ENCODE data around the gene TIMP2. TPM values are rescaled to one million over a fixed set of nuclear protein-coding genes. Genes with fewer than 3 reads are reported as not detected.

The TIMP2 gene
- total RNA-seq, 1 donor from 2014 or later = 535 TPM

GRCh38 chr17:78970834-78971755 is 45.9 kb upstream of the TIMP2 start:
- peaks cover 2% of the 10 kb centered on the region for H3K36me3 Mint-ChIP-seq (ENCODE audit: low read depth)
- DNase-seq (ENCODE audit: low spot score) = no peak
- no peaks in the 10 kb centered on the region for H3K27me3 Mint-ChIP-seq (ENCODE audit: low read depth)
- H3K9me3 Mint-ChIP-seq (ENCODE audit: low read depth) = no peaks in the 10 kb centered on the region
- H3K4me1 Mint-ChIP-seq (ENCODE audit: low read depth) = peaks cover 22% of the 10 kb centered on the region
- TF ChIP-seq CTCF (IDR thresholded peaks at IDR 0.05) = peak; percentile 96
- peak overlapping the region; percentile 68 for H3K27ac Mint-ChIP-seq (ENCODE audit: unreplicated experiment)
- H3K4me3 Mint-ChIP-seq (ENCODE audit: unreplicated experiment) = no peak overlapping the region

DNA sequence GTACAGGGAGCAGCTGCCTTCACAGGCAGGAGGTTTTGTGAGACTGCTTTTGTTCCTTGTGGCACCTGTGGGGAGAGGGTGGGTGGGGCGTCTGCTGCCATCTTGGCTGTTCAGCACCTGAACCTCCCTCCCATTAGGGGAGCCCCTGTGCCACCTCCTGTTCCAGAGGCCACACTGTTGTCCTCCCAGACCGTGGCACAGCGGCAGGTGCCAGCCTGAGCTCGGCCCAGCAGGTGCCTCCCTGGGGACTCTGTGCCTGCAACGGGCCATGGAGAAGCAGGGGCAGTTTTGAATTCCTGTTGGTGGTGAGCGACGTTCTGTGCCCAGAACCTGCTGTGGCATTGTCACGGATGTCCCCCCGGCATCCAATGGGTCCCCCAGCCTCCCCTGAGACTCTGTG is 44.7 kb upstream of the TIMP2 start:
- no peak overlapping the region for H3K4me3 Mint-ChIP-seq (ENCODE audit: unreplicated experiment)
- H3K9me3 Mint-ChIP-seq (ENCODE audit: low read depth) = no peaks in the 10 kb centered on the region
- TF ChIP-seq CTCF (IDR thresholded peaks at IDR 0.05) = no peak
- no peak overlapping the region for H3K27ac Mint-ChIP-seq (ENCODE audit: unreplicated experiment)
- DNase-seq (ENCODE audit: low spot score) = no peak
- no peaks in the 10 kb centered on the region for H3K27me3 Mint-ChIP-seq (ENCODE audit: low read depth)
- peaks cover 10% of the 10 kb centered on the region for H3K4me1 Mint-ChIP-seq (ENCODE audit: low read depth)
- peaks cover 2% of the 10 kb centered on the region for H3K36me3 Mint-ChIP-seq (ENCODE audit: low read depth)

- Mint-ChIP-seq H3K27ac (ENCODE audit: unreplicated experiment) (no peak overlapping the region), H3K9me3 (ENCODE audit: low read depth) (no peaks in the 10 kb centered on the region), H3K27me3 (ENCODE audit: low read depth) (no peaks in the 10 kb centered on the region), H3K4me1 (ENCODE audit: low read depth) (peaks cover 6% of the 10 kb centered on the region), H3K4me3 (ENCODE audit: unreplicated experiment) (no peak overlapping the region), H3K36me3 (ENCODE audit: low read depth) (peaks cover 2% of the 10 kb centered on the region)
- TF ChIP-seq CTCF (IDR thresholded peaks at IDR 0.05) = no peak
- no peak for DNase-seq (ENCODE audit: low spot score)
These were observed 42.7 kb upstream of the TIMP2 start for GRCh38 chr17:78967782-78968362.

- Mint-ChIP-seq H3K4me3 (ENCODE audit: unreplicated experiment) (no peak overlapping the region), H3K27ac (ENCODE audit: unreplicated experiment) (no peak overlapping the region), H3K4me1 (ENCODE audit: low read depth) (peaks cover 6% of the 10 kb centered on the region), H3K36me3 (ENCODE audit: low read depth) (peaks cover 2% of the 10 kb centered on the region), H3K27me3 (ENCODE audit: low read depth) (no peaks in the 10 kb centered on the region), H3K9me3 (ENCODE audit: low read depth) (no peaks in the 10 kb centered on the region)
- DNase-seq (ENCODE audit: low spot score) = no peak
- TF ChIP-seq CTCF (IDR thresholded peaks at IDR 0.05) = no peak
These were observed 41.9 kb upstream of the TIMP2 start for GRCh38 chr17:78966910-78967600.

DNA sequence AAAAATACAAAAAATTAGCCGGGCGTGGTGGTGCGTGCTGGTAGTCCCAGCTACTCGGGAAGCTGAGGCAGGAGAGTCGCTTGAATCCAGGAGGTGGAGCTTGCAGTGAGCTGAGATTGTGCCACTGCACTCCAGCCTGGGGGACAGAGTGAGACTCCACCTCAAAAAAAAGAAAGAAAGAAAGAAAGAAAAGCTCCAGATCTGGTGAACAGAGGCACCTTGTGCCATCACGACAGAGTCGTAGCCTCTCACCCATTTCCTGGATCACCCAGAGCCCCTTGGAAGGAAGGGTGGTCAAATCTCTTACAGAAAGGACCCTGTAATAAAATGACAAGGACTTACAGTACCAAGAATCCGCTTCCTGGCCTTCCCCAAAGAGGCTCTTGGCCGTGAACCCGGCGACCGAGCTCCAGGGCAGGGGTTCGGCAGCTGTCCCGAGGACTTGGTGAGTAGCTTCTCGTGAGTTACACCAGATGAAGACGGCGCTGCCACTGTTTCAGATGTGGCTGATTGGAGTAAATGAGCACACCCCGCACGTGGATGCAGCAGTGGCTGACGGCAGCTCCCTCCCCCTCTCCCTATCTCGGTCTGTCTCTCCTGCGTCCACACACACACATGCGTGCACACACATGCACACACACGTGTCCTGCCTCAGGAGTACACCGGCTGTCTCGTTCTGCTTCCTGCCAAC is 41.1 kb upstream of the TIMP2 start:
- no peak for TF ChIP-seq CTCF (IDR thresholded peaks at IDR 0.05)
- Mint-ChIP-seq H3K4me1 (ENCODE audit: low read depth) (peaks cover 7% of the 10 kb centered on the region), H3K9me3 (ENCODE audit: low read depth) (no peaks in the 10 kb centered on the region), H3K27ac (ENCODE audit: unreplicated experiment) (no peak overlapping the region), H3K27me3 (ENCODE audit: low read depth) (no peaks in the 10 kb centered on the region), H3K36me3 (ENCODE audit: low read depth) (peaks cover 2% of the 10 kb centered on the region), H3K4me3 (ENCODE audit: unreplicated experiment) (no peak overlapping the region)
- DNase-seq (ENCODE audit: low spot score) = no peak
